HEK293 (cell line): ENCODE data around the gene COQ8A.

ENCODE experiments used
- CTCF ChIA-PET: fragments of 350-600 bp; formaldehyde crosslinking; extraction: SDS; loops from one replicate; lab custom pipeline; 2021; ENCODE audit warnings: antibody characterized with exemption; lab: Yijun Ruan, JAX
- POLR2A ChIA-PET: fragments of 300-600 bp; formaldehyde crosslinking; extraction: SDS; loops from one replicate; lab custom pipeline; 2020; ENCODE audit warnings: antibody characterized with exemption, inconsistent platforms; lab: Yijun Ruan, JAX
- H3K27ac ChIP-seq: fragments of 200-500 bp; sonication (Bioruptor generic); 2 replicates; pipeline ENCODE4 v1.5.1; 2014; ENCODE audit warnings: low read depth, low read length, control low read depth, inconsistent platforms; ENCODE audit errors: extremely low read depth
- H3K36me3 ChIP-seq, 2 experiments: fragments of 200-500 bp in 1 of 2; sonication (Bioruptor generic) in 1 of 2; 1 replicate in 1 of 2; 2 replicates in 1 of 2; pipeline ENCODE4 v1.5.1; 2014 to 2017; ENCODE audit warnings: inconsistent platforms in 2 of 2, low read length in 2 of 2; ENCODE audit not compliant: control insufficient read depth in 2 of 2, insufficient read depth in 1 of 2
- H3K4me1 ChIP-seq: fragments of 200-500 bp; sonication (Bioruptor generic); 2 replicates; pipeline ENCODE4 v1.5.1; 2014; ENCODE audit warnings: mild to moderate bottlenecking, low read length, inconsistent platforms; ENCODE audit not compliant: control insufficient read depth, insufficient read depth
- H3K4me3 ChIP-seq: 2 replicates; pipeline ENCODE4 v1.5.1; 2011; ENCODE audit warnings: low read depth, mild to moderate bottlenecking, control low read depth, low read length, moderate library complexity
- H3K9me3 ChIP-seq: fragments of 200-500 bp; sonication (Bioruptor generic); 2 replicates; pipeline ENCODE4 v1.5.1; 2014; ENCODE audit warnings: low read depth, low read length, inconsistent platforms; ENCODE audit not compliant: control insufficient read depth, insufficient read depth
- IKZF3 ChIP-seq: fragments of 450-650 bp; IDR thresholded peaks from 2 replicates; pipeline ENCODE4 v1.5.0; 2018; ENCODE audit warnings: missing biosample characterization, mild to moderate bottlenecking, missing genetic modification characterization, moderate library complexity
- KLF1 ChIP-seq: fragments of 450-650 bp; formaldehyde crosslinking; IDR thresholded peaks from 2 replicates; pipeline ENCODE4 v1.5.1; 2016; ENCODE audit warnings: missing biosample characterization, missing genetic modification characterization
- KLF10 ChIP-seq: fragments of 450-650 bp; IDR thresholded peaks from 2 replicates; pipeline ENCODE4 v1.5.1; 2018; ENCODE audit warnings: missing biosample characterization, mild to moderate bottlenecking, missing genetic modification characterization
- KLF7 ChIP-seq: fragments of 450-650 bp; formaldehyde crosslinking; IDR thresholded peaks from 2 replicates; pipeline ENCODE4 v1.5.1; 2016; ENCODE audit warnings: missing biosample characterization, missing genetic modification characterization, borderline replicate concordance
- MEIS1 ChIP-seq: sonication (generic); formaldehyde crosslinking; IDR thresholded peaks from 2 replicates; pipeline ENCODE4 v1.8.1; 2022; ENCODE audit warnings: missing genetic modification reagents, mild to moderate bottlenecking, borderline replicate concordance
- REPIN1 ChIP-seq: fragments of 450-650 bp; formaldehyde crosslinking; IDR thresholded peaks from 2 replicates; pipeline ENCODE4 v1.5.1; 2017; ENCODE audit warnings: missing biosample characterization, missing genetic modification characterization, low read depth
- SCRT1 ChIP-seq: fragments of 450-650 bp; formaldehyde crosslinking; IDR thresholded peaks from 2 replicates; pipeline ENCODE4 v1.5.1; 2016; ENCODE audit warnings: missing biosample characterization, missing genetic modification characterization, borderline replicate concordance
- SP7 ChIP-seq: fragments of 450-650 bp; formaldehyde crosslinking; IDR thresholded peaks from 2 replicates; pipeline ENCODE4 v1.5.1; 2016; ENCODE audit warnings: missing biosample characterization, missing genetic modification characterization
- ZBTB48 ChIP-seq: fragments of 450-650 bp; formaldehyde crosslinking; IDR thresholded peaks from 2 replicates; pipeline ENCODE4 v1.5.1; 2016; ENCODE audit warnings: missing biosample characterization, missing genetic modification characterization
- ZFP37 ChIP-seq: fragments of 450-650 bp; formaldehyde crosslinking; IDR thresholded peaks from 2 replicates; pipeline ENCODE4 v1.5.1; 2016; ENCODE audit warnings: missing biosample characterization, missing genetic modification characterization
- ZFP69B ChIP-seq: fragments of 450-650 bp; formaldehyde crosslinking; IDR thresholded peaks from 2 replicates; pipeline ENCODE4 v1.5.1; 2016; ENCODE audit warnings: missing biosample characterization, missing genetic modification characterization
- ZIC2 ChIP-seq: fragments of 450-650 bp; formaldehyde crosslinking; IDR thresholded peaks from 2 replicates; pipeline ENCODE4 v1.5.1; 2016; ENCODE audit warnings: missing biosample characterization, missing genetic modification characterization
- ZNF146 ChIP-seq: fragments of 450-650 bp; formaldehyde crosslinking; IDR thresholded peaks from 2 replicates; pipeline ENCODE4 v1.5.1; 2016; ENCODE audit warnings: missing biosample characterization, missing genetic modification characterization
- ZNF19 ChIP-seq: fragments of 450-650 bp; formaldehyde crosslinking; IDR thresholded peaks from 2 replicates; pipeline ENCODE4; 2016; ENCODE audit warnings: missing biosample characterization, missing genetic modification characterization, low read depth
- ZNF214 ChIP-seq: fragments of 450-650 bp; formaldehyde crosslinking; IDR thresholded peaks from 2 replicates; pipeline ENCODE4 v1.5.1; 2017; ENCODE audit warnings: missing biosample characterization, mild to moderate bottlenecking, missing genetic modification characterization, borderline replicate concordance
- ZNF248 ChIP-seq: fragments of 450-650 bp; formaldehyde crosslinking; IDR thresholded peaks from 2 replicates; pipeline ENCODE4 v1.5.1; 2017; ENCODE audit warnings: missing biosample characterization, missing genetic modification characterization
- ZNF292 ChIP-seq: fragments of 450-650 bp; formaldehyde crosslinking; IDR thresholded peaks from 2 replicates; pipeline ENCODE4 v1.5.1; 2016; ENCODE audit warnings: low read depth, missing biosample characterization, missing genetic modification characterization, borderline replicate concordance
- ZNF302 ChIP-seq: fragments of 450-650 bp; formaldehyde crosslinking; IDR thresholded peaks from 2 replicates; pipeline ENCODE4 v1.5.1; 2016; ENCODE audit warnings: missing biosample characterization, missing genetic modification characterization, low read depth
- ZNF366 ChIP-seq: fragments of 450-650 bp; formaldehyde crosslinking; conservative IDR thresholded peaks from 2 replicates; pipeline ENCODE4 v1.5.1; 2016; ENCODE audit warnings: missing biosample characterization, missing genetic modification characterization
- ZNF37A ChIP-seq: fragments of 450-650 bp; IDR thresholded peaks from 2 replicates; pipeline ENCODE4 v1.5.1; 2018; ENCODE audit warnings: missing biosample characterization, missing genetic modification characterization
- ZNF404 ChIP-seq: fragments of 450-650 bp; formaldehyde crosslinking; IDR thresholded peaks from 2 replicates; pipeline ENCODE4 v1.5.1; 2017; ENCODE audit warnings: missing biosample characterization, missing genetic modification characterization
- ZNF501 ChIP-seq: fragments of 450-650 bp; formaldehyde crosslinking; IDR thresholded peaks from 2 replicates; pipeline ENCODE4 v1.5.1; 2016; ENCODE audit warnings: missing biosample characterization, missing genetic modification characterization
- ZNF549 ChIP-seq: fragments of 450-650 bp; IDR thresholded peaks from 2 replicates; pipeline ENCODE4 v1.5.1; 2018; ENCODE audit warnings: missing biosample characterization, missing genetic modification characterization, mild to moderate bottlenecking, inconsistent platforms, moderate library complexity
- ZNF596 ChIP-seq: fragments of 450-650 bp; IDR thresholded peaks from 2 replicates; pipeline ENCODE4 v1.5.0; 2018; ENCODE audit warnings: missing biosample characterization, mild to moderate bottlenecking, missing genetic modification characterization, moderate library complexity
- ZNF621 ChIP-seq: fragments of 450-650 bp; formaldehyde crosslinking; IDR thresholded peaks from 2 replicates; pipeline ENCODE4 v1.5.1; 2017; ENCODE audit warnings: missing biosample characterization, missing genetic modification characterization
- ZNF701 ChIP-seq: fragments of 450-650 bp; formaldehyde crosslinking; IDR thresholded peaks from 2 replicates; pipeline ENCODE4 v1.5.1; 2016; ENCODE audit warnings: missing biosample characterization, missing genetic modification characterization
- ZXDB ChIP-seq: fragments of 450-650 bp; formaldehyde crosslinking; IDR thresholded peaks from 2 replicates; pipeline ENCODE4 v1.5.1; 2016; ENCODE audit warnings: missing biosample characterization, missing genetic modification characterization
- TF ChIP-seq, protein P1 (sequence below): fragments of 450-650 bp; formaldehyde crosslinking; IDR thresholded peaks from 2 replicates; pipeline ENCODE4 v1.5.1; 2016; ENCODE audit warnings: missing biosample characterization, missing genetic modification characterization
- TF ChIP-seq, protein P2 (sequence below): fragments of 450-650 bp; formaldehyde crosslinking; IDR thresholded peaks from 2 replicates; pipeline ENCODE4 v1.5.1; 2016; ENCODE audit warnings: missing biosample characterization, missing genetic modification characterization

COQ8A gene

GRCh38 chr1:226953175-226953800 lies 13.2 kb downstream of the COQ8A start:
- Histone ChIP-seq H3K9me3 (no peaks in the 10 kb centered on the region), H3K27ac (no peak overlapping the region), H3K36me3 (peaks cover 0 to 9% of the 10 kb centered on the region in 2 experiments; a peak in 1 of 3 replicates), H3K4me1 (no peaks in the 10 kb centered on the region), H3K4me3 (no peak overlapping the region)
- CTCF ChIA-PET = interaction anchor here (0.6 kb wide), 1 partner anchor 579 kb away, joined by 3 read pairs; no protein-coding TSS in a partner anchor
- TF ChIP-seq KLF1 (tag by site-specific recombination) (no peak), ZIC2 (tag by site-specific recombination) (0 out of 2 replicates have a peak, but pooled peaks have one; percentile 47)
- POLR2A ChIA-PET = no interaction called here

DNA sequence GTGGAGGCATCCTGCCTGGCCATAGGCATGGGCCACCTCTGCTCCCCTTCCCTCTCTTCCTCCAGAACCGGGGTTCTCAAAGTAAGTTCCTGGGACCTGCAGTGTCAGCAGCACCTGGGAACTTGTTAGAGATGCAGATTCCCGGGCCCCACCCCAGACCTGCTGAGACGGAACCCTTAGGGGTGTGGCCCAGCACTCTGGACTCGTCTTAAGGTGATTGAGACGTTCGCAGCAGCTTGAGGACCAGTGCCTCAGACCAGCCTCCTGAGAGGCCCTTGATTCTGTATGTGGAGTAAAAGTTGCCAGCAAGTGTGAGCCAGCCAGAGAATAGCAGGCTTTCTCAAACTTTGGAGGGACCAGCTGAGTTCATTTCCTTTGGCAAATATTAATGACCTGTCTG lies 14.2 kb downstream of the COQ8A start:
- H3K4me1 ChIP-seq = no peaks in the 10 kb centered on the region
- H3K4me3 ChIP-seq = no peak overlapping the region
- no peaks in the 10 kb centered on the region for H3K9me3 ChIP-seq
- TF ChIP-seq ZNF404 (tag by site-specific recombination) = no peak
- no peak for TF ChIP-seq MEIS1 (CRISPR knock-in tag)
- TF ChIP-seq SCRT1 (tag by site-specific recombination) = no peak
- TF ChIP-seq ZXDB = no peak
- no peak for TF ChIP-seq ZNF214 (tag by site-specific recombination)
- TF ChIP-seq ZNF549 = no peak
- no peak for TF ChIP-seq ZNF621 (tag by site-specific recombination)
- TF ChIP-seq REPIN1 (tag by site-specific recombination) = no peak
- TF ChIP-seq, protein P1, sequence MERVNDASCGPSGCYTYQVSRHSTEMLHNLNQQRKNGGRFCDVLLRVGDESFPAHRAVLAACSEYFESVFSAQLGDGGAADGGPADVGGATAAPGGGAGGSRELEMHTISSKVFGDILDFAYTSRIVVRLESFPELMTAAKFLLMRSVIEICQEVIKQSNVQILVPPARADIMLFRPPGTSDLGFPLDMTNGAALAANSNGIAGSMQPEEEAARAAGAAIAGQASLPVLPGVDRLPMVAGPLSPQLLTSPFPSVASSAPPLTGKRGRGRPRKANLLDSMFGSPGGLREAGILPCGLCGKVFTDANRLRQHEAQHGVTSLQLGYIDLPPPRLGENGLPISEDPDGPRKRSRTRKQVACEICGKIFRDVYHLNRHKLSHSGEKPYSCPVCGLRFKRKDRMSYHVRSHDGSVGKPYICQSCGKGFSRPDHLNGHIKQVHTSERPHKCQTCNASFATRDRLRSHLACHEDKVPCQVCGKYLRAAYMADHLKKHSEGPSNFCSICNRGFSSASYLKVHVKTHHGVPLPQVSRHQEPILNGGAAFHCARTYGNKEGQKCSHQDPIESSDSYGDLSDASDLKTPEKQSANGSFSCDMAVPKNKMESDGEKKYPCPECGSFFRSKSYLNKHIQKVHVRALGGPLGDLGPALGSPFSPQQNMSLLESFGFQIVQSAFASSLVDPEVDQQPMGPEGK (tag by site-specific recombination) = no peak
- no peak for TF ChIP-seq SP7 (tag by site-specific recombination)
- no peak for TF ChIP-seq ZNF19 (tag by site-specific recombination)
- ChIA-PET CTCF (interaction anchor here (0.6 kb wide), 1 partner anchor 578 kb away, joined by 3 read pairs; no protein-coding TSS in a partner anchor), POLR2A (interaction anchor here (0.7 kb wide), 1 partner anchor 14 kb away, joined by 3 read pairs; the partner anchor contains the start of gene COQ8A)
- H3K27ac ChIP-seq = no peak overlapping the region
- peaks cover 0 to 8% of the 10 kb centered on the region in 2 experiments; a peak in 1 of 3 replicates for H3K36me3 ChIP-seq

DNA sequence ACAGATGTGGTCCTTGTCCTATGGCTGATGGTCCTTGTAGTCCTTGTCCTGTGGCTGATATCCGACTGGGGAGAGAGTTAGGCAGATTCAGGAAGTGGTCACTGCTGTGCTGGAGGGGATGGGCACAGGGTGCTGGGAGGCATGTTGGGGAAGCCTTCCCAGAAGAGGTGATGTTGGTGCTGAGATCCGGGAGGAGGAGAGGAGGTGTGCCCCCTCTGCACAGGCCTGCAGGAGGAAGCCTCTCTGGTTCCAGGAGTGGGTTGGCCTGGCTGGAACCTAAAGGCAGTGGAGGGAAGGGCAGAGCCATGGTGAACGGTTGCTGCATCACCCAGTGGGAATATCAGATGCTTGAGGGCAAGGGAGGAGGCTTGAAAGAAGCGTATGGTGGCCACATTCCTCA lies 14.7 kb downstream of the COQ8A start:
- POLR2A ChIA-PET = no interaction called here
- CTCF ChIA-PET = no interaction called here
- TF ChIP-seq KLF7 (tag by site-specific recombination) (no peak), ZFP37 (no peak), ZFP69B (tag by site-specific recombination) (no peak), ZNF37A (no peak), ZNF366 (no peak), ZNF146 (tag by site-specific recombination) (no peak), ZNF302 (tag by site-specific recombination) (no peak), ZNF292 (tag by site-specific recombination) (no peak), ZNF596 (tag by site-specific recombination) (no peak), ZBTB48 (tag by site-specific recombination) (no peak), ZXDB (no peak), ZNF501 (no peak), KLF10 (tag by site-specific recombination) (no peak), IKZF3 (tag by site-specific recombination) (no peak), ZIC2 (tag by site-specific recombination) (no peak), ZNF701 (tag by site-specific recombination) (no peak), ZNF248 (tag by site-specific recombination) (no peak), ZNF621 (tag by site-specific recombination) (no peak)
- TF ChIP-seq, protein P2, sequence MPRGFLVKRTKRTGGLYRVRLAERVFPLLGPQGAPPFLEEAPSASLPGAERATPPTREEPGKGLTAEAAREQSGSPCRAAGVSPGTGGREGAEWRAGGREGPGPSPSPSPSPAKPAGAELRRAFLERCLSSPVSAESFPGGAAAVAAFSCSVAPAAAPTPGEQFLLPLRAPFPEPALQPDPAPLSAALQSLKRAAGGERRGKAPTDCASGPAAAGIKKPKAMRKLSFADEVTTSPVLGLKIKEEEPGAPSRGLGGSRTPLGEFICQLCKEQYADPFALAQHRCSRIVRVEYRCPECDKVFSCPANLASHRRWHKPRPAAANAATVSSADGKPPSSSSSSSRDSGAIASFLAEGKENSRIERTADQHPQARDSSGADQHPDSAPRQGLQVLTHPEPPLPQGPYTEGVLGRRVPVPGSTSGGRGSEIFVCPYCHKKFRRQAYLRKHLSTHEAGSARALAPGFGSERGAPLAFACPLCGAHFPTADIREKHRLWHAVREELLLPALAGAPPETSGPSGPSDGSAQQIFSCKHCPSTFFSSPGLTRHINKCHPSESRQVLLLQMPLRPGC (tag by site-specific recombination) = no peak

More for the DNA sequence above, 14.7 kb downstream of the COQ8A start:
- Histone ChIP-seq H3K9me3 (no peaks in the 10 kb centered on the region), H3K4me3 (no peak overlapping the region), H3K27ac (no peak overlapping the region), H3K4me1 (no peaks in the 10 kb centered on the region), H3K36me3 (peaks cover 0 to 5% of the 10 kb centered on the region in 2 experiments; a peak in 1 of 3 replicates)
